ENCODE data around the gene RIMS3. TPM values are rescaled to one million over a fixed set of nuclear protein-coding genes. Genes with fewer than 3 reads are reported as not detected.

RIMS3 gene
- total RNA-seq, 1 experiment from 2014 or later = 9.0 TPM

GRCh38 chr1:40626383-40626770, 39.1 kb downstream of the RIMS3 start:
- H3K27me3 ChIP-seq (ENCODE audit: insufficient read depth, low read length) = no peaks in the 10 kb centered on the region
- peaks cover 0 to 5% of the 10 kb centered on the region in 2 experiments; a peak in 1 of 4 replicates for H3K4me1 ChIP-seq (ENCODE audit: control insufficient read depth in 1 of 2, insufficient read depth in 2 of 2, low read length in 2 of 2)
- ATAC-seq (no peak), DNase-seq (ENCODE audit: low read depth, low spot score) (no peak)
- H3K9me2 ChIP-seq (ENCODE audit: insufficient read depth) = no peaks in the 10 kb centered on the region
- H2AFZ ChIP-seq (ENCODE audit: low read depth, low read length, poor library complexity, severe bottlenecking) = no peak overlapping the region
- ChIA-PET RAD21 (ENCODE audit: low non-redundant PET in 1 of 2, low total read pairs in 2 of 2, uncharacterized antibody in 2 of 2, unreplicated experiment in 2 of 2) (no interaction called here), POLR2A (no interaction called here), CTCF (interaction anchor here (1.7 kb wide), 1 partner anchor 43 kb away, joined by 9 read pairs; no protein-coding TSS in a partner anchor)
- no peak overlapping the region for H3K4me3 ChIP-seq (replicated peaks in 1 of 2; ENCODE audit: low read depth in 1 of 2, low read length in 2 of 2)
- no peaks in the 10 kb centered on the region for H3K9me3 ChIP-seq (ENCODE audit: control insufficient read depth in 1 of 2, insufficient read depth in 1 of 2, low read depth in 1 of 2, low read length in 2 of 2)
- no peak overlapping the region for H3K27ac ChIP-seq (ENCODE audit: low read depth, low read length)
- no peaks in the 10 kb centered on the region for H4K20me1 ChIP-seq (ENCODE audit: insufficient read depth)
- no peak for TF ChIP-seq SRF (IDR thresholded peaks at IDR 0.05; ENCODE audit: low read depth)
- no peak for TF ChIP-seq EGR1 (IDR thresholded peaks at IDR 0.05; ENCODE audit: low read depth)
- no peak for TF ChIP-seq POLR2AphosphoS5 (IDR thresholded peaks at IDR 0.05; ENCODE audit: low read depth, low read length)
- TF ChIP-seq, protein P1, sequence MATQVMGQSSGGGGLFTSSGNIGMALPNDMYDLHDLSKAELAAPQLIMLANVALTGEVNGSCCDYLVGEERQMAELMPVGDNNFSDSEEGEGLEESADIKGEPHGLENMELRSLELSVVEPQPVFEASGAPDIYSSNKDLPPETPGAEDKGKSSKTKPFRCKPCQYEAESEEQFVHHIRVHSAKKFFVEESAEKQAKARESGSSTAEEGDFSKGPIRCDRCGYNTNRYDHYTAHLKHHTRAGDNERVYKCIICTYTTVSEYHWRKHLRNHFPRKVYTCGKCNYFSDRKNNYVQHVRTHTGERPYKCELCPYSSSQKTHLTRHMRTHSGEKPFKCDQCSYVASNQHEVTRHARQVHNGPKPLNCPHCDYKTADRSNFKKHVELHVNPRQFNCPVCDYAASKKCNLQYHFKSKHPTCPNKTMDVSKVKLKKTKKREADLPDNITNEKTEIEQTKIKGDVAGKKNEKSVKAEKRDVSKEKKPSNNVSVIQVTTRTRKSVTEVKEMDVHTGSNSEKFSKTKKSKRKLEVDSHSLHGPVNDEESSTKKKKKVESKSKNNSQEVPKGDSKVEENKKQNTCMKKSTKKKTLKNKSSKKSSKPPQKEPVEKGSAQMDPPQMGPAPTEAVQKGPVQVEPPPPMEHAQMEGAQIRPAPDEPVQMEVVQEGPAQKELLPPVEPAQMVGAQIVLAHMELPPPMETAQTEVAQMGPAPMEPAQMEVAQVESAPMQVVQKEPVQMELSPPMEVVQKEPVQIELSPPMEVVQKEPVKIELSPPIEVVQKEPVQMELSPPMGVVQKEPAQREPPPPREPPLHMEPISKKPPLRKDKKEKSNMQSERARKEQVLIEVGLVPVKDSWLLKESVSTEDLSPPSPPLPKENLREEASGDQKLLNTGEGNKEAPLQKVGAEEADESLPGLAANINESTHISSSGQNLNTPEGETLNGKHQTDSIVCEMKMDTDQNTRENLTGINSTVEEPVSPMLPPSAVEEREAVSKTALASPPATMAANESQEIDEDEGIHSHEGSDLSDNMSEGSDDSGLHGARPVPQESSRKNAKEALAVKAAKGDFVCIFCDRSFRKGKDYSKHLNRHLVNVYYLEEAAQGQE (IDR thresholded peaks at IDR 0.05; ENCODE audit: low read depth) = no peak
- no peaks in the 10 kb centered on the region for H3K36me3 ChIP-seq (ENCODE audit: control insufficient read depth in 1 of 2, insufficient read depth in 2 of 2, low read length in 2 of 2)
- intact Hi-C loops (cut with micrococcal nuclease) = no loop called here
- BruUV-seq (replicated peaks) = no TSS peak
- H3K4me2 ChIP-seq (ENCODE audit: low read length) = no peak overlapping the region
- no peaks in the 10 kb centered on the region for H3K79me2 ChIP-seq (ENCODE audit: insufficient read depth, low read length)
- no peak overlapping the region for H3K9ac ChIP-seq (ENCODE audit: low read length)

Measured in HCT116 (cell line).